Measurements from ENCODE around the gene FAM120A.

The FAM120A gene

DNA sequence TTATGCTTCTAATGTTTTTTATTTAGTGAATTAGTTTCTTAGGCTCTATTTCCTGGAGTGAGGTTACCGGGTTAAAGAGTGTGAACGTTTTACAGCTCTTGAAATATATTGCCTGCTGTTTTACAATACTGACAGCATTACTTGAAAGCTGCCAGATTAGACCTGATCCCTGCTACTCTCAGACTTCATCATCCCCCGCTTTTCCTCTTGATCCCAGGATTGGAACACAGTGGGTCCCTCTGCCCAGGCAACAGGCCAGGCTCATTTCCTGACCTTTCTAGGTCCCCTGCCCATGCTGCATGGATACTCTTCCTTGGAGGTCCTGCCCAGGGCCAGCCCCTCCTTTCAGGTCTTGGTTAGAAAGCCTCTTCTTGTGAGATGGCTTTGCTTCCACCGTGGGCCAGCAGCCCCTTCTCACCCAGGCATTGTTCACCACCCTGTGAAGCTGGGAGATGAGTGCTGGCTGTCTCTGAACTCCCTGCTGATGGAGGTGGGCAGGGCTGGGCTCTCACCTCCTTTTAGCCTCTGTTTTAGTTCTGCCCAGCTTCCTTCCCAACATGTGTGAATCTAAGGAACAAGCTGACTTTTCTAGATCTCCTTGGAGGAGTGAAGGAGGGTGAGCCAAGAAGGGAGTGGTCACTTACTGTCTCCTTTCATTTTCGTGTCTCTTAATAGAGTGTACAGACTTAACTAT is 17.4 kb downstream of the FAM120A start:
- no peak overlapping the region for H3K4me3 ChIP-seq (ENCODE audit: low read length)

DNA sequence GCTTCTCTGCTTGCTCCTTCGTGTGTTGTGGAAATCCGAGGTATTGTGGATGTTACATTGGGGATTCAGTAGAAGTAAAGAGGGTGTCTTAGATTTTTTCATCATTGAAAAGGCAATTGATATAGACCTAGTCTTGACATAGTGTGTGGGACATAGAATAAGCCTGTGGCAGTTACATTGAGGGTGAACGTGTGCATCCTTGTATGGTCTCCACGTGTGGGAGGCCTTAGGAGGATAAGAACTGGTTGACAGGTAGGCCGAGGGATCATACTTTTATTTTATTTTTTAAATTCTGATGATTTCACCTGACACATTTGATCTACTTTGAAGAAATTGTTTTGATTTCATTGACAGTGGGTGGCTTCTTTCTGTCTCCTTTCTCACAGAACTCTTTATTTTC is 18.9 kb downstream of the FAM120A start:
- TF ChIP-seq, protein P1, sequence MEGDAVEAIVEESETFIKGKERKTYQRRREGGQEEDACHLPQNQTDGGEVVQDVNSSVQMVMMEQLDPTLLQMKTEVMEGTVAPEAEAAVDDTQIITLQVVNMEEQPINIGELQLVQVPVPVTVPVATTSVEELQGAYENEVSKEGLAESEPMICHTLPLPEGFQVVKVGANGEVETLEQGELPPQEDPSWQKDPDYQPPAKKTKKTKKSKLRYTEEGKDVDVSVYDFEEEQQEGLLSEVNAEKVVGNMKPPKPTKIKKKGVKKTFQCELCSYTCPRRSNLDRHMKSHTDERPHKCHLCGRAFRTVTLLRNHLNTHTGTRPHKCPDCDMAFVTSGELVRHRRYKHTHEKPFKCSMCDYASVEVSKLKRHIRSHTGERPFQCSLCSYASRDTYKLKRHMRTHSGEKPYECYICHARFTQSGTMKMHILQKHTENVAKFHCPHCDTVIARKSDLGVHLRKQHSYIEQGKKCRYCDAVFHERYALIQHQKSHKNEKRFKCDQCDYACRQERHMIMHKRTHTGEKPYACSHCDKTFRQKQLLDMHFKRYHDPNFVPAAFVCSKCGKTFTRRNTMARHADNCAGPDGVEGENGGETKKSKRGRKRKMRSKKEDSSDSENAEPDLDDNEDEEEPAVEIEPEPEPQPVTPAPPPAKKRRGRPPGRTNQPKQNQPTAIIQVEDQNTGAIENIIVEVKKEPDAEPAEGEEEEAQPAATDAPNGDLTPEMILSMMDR (conservative IDR thresholded peaks at IDR 0.05; ENCODE audit: low read depth, low read length) = no peak
- DNase-seq (ENCODE audit: low read depth) = no peak
- no peak overlapping the region for H3K4me3 ChIP-seq (ENCODE audit: low read length)

More for the DNA sequence above, 17.4 kb downstream of the FAM120A start:
- no peak for DNase-seq (ENCODE audit: low read depth)
- TF ChIP-seq, protein P1 (conservative IDR thresholded peaks at IDR 0.05; ENCODE audit: low read depth, low read length) = no peak

DNA sequence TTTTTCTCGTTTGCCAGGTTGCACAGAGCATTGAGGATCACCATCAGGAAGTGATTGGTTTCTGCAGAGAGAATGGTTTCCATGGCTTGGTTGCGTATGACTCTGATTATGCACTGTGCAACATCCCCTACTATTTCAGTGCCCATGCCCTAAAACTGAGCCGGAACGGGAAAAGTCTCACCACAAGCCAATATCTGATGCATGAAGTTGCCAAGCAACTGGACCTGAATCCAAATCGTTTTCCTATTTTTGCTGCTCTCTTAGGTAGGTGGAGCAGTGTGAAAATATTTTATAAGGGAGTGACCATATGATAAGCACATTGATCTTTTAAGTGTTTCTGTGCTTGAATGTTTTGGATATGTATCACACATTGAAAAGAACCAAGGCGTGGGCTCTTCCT is 19.6 kb downstream of the FAM120A start:
- TF ChIP-seq, protein P1 (conservative IDR thresholded peaks at IDR 0.05; ENCODE audit: low read depth, low read length) = no peak

DNA sequence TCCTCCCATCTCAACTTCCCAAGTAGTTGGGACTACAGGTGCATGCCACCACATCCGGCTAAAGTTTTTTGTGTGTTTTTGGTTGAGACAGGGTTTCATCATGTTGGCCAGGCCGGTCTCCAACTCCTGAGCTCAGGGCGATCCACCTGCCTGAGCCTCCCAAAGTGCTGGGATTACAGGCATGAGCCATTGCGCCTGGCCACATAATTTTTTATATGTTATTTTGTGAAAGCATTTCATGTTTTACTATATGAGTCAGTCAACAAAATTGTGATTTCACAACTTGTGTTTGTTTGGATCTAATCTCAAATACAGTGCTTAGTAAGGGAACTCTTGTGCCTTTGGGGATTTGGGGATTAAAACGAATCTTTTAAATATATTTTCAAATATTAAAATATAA is 21.9 kb downstream of the FAM120A start:
- no peak overlapping the region for H3K4me3 ChIP-seq (ENCODE audit: low read length)
- DNase-seq (ENCODE audit: low read depth) = no peak
- TF ChIP-seq, protein P1 (conservative IDR thresholded peaks at IDR 0.05; ENCODE audit: low read depth, low read length) = no peak

More for the DNA sequence above, 19.6 kb downstream of the FAM120A start:
- DNase-seq (ENCODE audit: low read depth) = no peak
- no peak overlapping the region for H3K4me3 ChIP-seq (ENCODE audit: low read length)

DNA sequence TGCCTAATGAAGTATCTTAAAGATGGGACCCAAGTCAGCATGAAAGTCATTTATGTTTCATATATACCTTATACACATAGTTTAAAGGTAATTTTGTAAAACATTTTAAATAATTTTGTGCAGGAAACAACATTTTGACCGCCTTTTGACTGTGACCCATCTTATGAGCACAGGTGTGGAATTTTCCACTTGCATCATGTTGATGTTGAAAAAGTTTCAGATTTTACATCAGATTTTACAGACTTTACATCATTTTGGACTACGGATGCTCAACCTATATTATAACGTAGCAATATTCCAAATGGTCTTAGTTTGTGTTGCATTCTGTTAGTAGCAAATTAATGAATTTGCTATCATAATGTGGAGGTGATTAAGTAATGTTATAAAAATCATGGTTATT is 23.6 kb downstream of the FAM120A start:
- no peak for DNase-seq (ENCODE audit: low read depth)
- TF ChIP-seq, protein P1 (conservative IDR thresholded peaks at IDR 0.05; ENCODE audit: low read depth, low read length) = no peak
- no peak overlapping the region for H3K4me3 ChIP-seq (ENCODE audit: low read length)

DNA sequence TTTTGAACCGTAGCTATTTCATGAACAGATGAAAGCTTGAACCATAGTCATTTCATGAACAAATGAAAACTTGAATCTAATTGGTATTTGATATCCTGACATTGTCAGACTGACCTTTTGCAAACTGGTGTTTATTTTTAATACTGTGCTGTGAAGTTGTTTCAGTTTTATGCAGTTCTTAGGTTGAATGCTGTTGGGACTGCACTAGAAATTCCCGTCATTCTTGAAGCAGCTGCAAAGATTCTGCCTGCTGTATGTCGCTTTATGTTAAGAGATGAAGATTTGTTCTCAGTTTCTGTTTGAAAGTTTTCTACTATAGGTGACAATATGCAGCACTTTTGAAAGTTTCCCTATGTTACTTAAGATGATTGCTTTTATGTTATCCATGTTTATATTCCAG is 24.4 kb downstream of the FAM120A start:
- TF ChIP-seq, protein P1 (conservative IDR thresholded peaks at IDR 0.05; ENCODE audit: low read depth, low read length) = no peak
- H3K4me3 ChIP-seq (ENCODE audit: low read length) = no peak overlapping the region
- DNase-seq (ENCODE audit: low read depth) = no peak

DNA sequence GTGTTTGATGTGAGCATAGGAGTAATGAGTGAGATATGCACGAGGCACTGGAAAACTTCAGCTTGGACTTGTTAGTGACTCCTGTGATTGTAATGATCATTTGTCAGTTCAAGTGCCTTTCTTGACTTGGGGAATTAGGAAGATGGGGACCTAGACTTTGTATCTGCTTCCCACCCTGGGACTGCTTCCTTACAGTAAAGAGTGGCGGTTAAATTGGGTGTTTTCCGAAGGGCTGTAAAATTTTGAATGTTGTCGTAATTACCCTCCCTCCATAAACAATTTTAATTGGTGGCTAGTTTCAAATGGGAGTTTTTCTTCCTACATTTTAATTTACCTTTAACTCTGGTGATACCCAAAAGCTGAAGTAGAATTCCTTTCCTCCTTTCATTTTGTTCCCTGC is 25.4 kb downstream of the FAM120A start:
- TF ChIP-seq, protein P1 (conservative IDR thresholded peaks at IDR 0.05; ENCODE audit: low read depth, low read length) = no peak
- no peak for DNase-seq (ENCODE audit: low read depth)

More for the DNA sequence above, 25.4 kb downstream of the FAM120A start:
- no peak overlapping the region for H3K4me3 ChIP-seq (ENCODE audit: low read length)
